Left ventricle myocardium superior (tissue), 1 donor: ENCODE data around the gene AMDHD2. TPM values are rescaled to one million over a fixed set of nuclear protein-coding genes. Genes with fewer than 3 reads are reported as not detected.

ENCODE experiments used
- ATAC-seq: fragments of 200-7000 bp; cut with Tn5 transposase; one replicate; pipeline ENCODE4 v1.9.1; 2020; ENCODE audit warnings: mild to moderate bottlenecking, moderate library complexity
- DNase-seq: peaks from one replicate; pipeline ENCODE4 v3.0.0-alpha.2; 2020
- intact Hi-C: fragments of 100-400 bp; cut with micrococcal nuclease; formaldehyde crosslinking; loops from one replicate; pipeline ENCODE4 v1.11.0; 2022
- total RNA-seq: library from RNA; stranded (reverse); fragmentation: NEBNext Ultra II Directional; extraction: Animal tissue kit (Norgen Biotek cat#: 25700); gene quantifications from one replicate; pipeline ENCODE4 v1.2.1, GENCODE V29; 2021
- donor health status: DM: no; HTN: yes; CAD: no; lungs with severe emphysema.

AMDHD2 gene
- total RNA-seq, 1 donor from 2014 or later, result 15.8 TPM

- intact Hi-C loops, result no loop called here
- no peak for ATAC-seq
Observed at GRCh38 chr16:2482249-2482648, 37.9 kb upstream of the AMDHD2 start.

GRCh38 chr16:2482708-2483534, 37.2 kb upstream of the AMDHD2 start:
- intact Hi-C loops, result no loop called here
- ATAC-seq (peak; percentile 64), DNase-seq (peak; percentile 73)

More at GRCh38 chr16:2482249-2482648, 37.9 kb upstream of the AMDHD2 start:
- DNase-seq, result peak; percentile 19

GRCh38 chr16:2483939-2484897, 36.0 kb upstream of the AMDHD2 start:
- intact Hi-C loops, result no loop called here
- ATAC-seq, result no peak
- peak; percentile 19 for DNase-seq

- intact Hi-C loops, result no loop called here
- no peak for ATAC-seq
- DNase-seq, result peak; percentile 7
Observed at GRCh38 chr16:2484898-2485508, 35.2 kb upstream of the AMDHD2 start.

GRCh38 chr16:2485811-2486507, 34.2 kb upstream of the AMDHD2 start:
- DNase-seq, result peak; percentile 30
- intact Hi-C loops, result no loop called here
- no peak for ATAC-seq

- peak; percentile 83 for ATAC-seq
- intact Hi-C loops, result no loop called here
- peak; percentile 75 for DNase-seq
Observed at GRCh38 chr16:2486645-2487516, 33.3 kb upstream of the AMDHD2 start.

GRCh38 chr16:2487517-2487842, 32.7 kb upstream of the AMDHD2 start:
- ATAC-seq (no peak), DNase-seq (no peak)
- intact Hi-C loops, result no loop called here

- DNase-seq, result no peak
- intact Hi-C loops, result no loop called here
- no peak for ATAC-seq
Observed at GRCh38 chr16:2487903-2488531, 32.2 kb upstream of the AMDHD2 start.

GRCh38 chr16:2489581-2489980, 30.6 kb upstream of the AMDHD2 start:
- no peak for DNase-seq
- ATAC-seq, result no peak
- intact Hi-C loops, result no loop called here

GRCh38 chr16:2490190-2491105, 29.7 kb upstream of the AMDHD2 start:
- no peak for DNase-seq
- intact Hi-C loops, result loop anchor here (10.0 kb wide), 1 partner anchor 156 kb away; no protein-coding TSS in a partner anchor
- no peak for ATAC-seq

- ATAC-seq (no peak), DNase-seq (no peak)
- intact Hi-C loops, result loop anchor here (10.0 kb wide), 1 partner anchor 157 kb away; no protein-coding TSS in a partner anchor
Observed at GRCh38 chr16:2492292-2492691, 27.9 kb upstream of the AMDHD2 start.

GRCh38 chr16:2493605-2494004, 26.6 kb upstream of the AMDHD2 start:
- intact Hi-C loops, result loop anchor here (10.0 kb wide), 1 partner anchor 159 kb away; no protein-coding TSS in a partner anchor
- DNase-seq, result no peak

GRCh38 chr16:2494616-2495015, 25.6 kb upstream of the AMDHD2 start:
- no peak for ATAC-seq
- DNase-seq, result no peak
- intact Hi-C loops, result loop anchor here (10.0 kb wide), 1 partner anchor 160 kb away; no protein-coding TSS in a partner anchor

More at GRCh38 chr16:2493605-2494004, 26.6 kb upstream of the AMDHD2 start:
- ATAC-seq, result no peak

- ATAC-seq (no peak), DNase-seq (no peak)
- intact Hi-C loops, result loop anchor here (10.0 kb wide), 1 partner anchor 160 kb away; no protein-coding TSS in a partner anchor
Observed at GRCh38 chr16:2495041-2495440, 25.1 kb upstream of the AMDHD2 start.

- peak; percentile 29 for DNase-seq
- ATAC-seq, result no peak
- intact Hi-C loops, result loop anchor here (10.0 kb wide), 1 partner anchor 162 kb away; no protein-coding TSS in a partner anchor
Observed at GRCh38 chr16:2496223-2497115, 23.7 kb upstream of the AMDHD2 start.
